GM08714 (cell line): ENCODE results near the gene ZG16B.

Experiments
- H3K4me3 ChIP-seq: fragments of 200-500 bp; sonication (Bioruptor generic); 2 replicates; pipeline ENCODE4 v1.5.1; 2014; ENCODE audit warnings: mild to moderate bottlenecking, low read length, inconsistent platforms
- ZNF274 ChIP-seq: IDR thresholded peaks from 2 replicates; pipeline ENCODE4 v1.6.1; 2012; ENCODE audit warnings: mild to moderate bottlenecking, low read depth, low read length

The ZG16B gene, protein sequence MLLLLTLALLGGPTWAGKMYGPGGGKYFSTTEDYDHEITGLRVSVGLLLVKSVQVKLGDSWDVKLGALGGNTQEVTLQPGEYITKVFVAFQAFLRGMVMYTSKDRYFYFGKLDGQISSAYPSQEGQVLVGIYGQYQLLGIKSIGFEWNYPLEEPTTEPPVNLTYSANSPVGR

DNA sequence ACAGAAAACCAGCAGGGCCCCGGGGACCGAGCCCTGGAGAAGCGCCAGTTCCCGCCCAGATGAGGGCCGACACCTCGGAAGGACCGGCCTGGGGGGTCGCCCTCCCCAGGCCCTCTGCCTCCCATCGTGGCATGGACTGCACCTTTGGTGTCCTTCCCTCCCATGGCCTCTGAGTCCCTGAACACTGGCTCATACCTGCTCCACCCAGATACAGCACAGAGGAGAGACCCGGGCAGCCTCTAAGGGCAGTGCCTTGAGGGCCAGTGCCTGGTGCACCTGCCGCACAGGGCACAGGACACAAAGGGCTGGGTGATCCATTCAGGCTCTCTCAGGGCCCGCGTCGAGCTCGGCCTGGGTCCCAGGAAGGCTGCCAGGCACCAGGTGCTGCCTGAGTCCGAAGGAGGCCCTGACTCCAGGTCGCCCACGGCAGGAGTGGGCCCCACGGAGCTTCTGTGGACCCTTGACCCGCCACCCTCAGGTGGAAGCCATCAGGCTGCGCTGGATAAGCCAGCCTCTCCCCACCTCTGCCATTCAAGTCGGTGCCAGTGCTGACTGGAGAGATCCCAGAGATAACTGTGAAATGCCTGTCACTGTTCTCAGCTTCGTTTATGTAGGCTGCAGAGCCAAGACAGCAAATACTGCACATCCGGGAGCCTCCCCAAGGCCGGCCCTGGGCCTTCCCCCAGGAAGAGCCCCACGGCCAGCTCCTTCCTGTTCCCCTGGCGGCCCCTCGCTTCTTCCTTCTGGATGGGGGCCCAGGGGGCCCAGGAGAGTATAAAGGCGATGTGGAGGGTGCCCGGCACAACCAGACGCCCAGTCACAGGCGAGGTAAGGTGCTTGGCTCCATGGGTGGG lies at the start of gene ZG16B:
Gene ZG16B, plus strand, starts transcription at position 803 of the 854 bp plus-strand sequence. CDS start 139 bp downstream, outside the sequence.
- H3K4me3 ChIP-seq: no peak within 1 kb of the TSS; the same call in 1 of the 2 replicates
- TF ChIP-seq ZNF274: no peak

DNA sequence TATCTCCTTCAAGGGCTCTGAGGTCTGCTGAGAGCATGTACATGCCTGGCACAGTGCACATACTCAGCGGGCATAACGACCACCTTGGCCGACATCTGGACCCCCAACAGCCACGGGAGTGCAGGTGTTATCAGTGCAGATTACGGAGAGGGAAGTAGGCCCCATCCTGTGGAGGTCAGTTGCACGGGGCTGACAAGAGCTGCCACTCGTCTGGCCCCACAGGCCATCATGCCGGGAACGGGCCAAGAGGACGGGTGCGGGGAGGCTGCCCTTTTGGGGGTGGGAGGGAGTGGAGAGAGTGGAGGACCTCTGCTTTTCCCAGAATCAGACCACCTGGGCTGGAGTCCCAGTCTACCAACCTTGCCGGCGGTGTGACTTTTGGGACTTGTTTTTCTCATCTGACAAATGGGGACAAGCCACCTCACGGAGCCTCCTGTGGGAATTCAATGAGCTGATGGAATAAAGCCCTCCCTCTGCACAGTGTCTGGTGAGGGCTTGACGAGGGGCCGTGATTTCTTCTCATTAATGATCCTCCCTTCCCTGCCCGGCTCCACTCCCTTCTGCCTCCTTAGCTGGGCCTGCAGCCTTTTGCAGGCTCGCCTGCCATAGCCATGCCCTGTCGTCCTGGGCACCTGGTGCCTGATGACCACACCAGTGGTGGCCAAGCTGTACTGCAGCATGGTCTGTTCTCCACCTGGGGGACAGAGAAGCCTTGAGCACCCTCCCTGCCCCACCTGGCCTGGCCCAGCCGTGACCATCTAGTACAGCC lies 47.3 kb upstream of the ZG16B start:
- no peak overlapping the region for H3K4me3 ChIP-seq
- TF ChIP-seq ZNF274: no peak

DNA sequence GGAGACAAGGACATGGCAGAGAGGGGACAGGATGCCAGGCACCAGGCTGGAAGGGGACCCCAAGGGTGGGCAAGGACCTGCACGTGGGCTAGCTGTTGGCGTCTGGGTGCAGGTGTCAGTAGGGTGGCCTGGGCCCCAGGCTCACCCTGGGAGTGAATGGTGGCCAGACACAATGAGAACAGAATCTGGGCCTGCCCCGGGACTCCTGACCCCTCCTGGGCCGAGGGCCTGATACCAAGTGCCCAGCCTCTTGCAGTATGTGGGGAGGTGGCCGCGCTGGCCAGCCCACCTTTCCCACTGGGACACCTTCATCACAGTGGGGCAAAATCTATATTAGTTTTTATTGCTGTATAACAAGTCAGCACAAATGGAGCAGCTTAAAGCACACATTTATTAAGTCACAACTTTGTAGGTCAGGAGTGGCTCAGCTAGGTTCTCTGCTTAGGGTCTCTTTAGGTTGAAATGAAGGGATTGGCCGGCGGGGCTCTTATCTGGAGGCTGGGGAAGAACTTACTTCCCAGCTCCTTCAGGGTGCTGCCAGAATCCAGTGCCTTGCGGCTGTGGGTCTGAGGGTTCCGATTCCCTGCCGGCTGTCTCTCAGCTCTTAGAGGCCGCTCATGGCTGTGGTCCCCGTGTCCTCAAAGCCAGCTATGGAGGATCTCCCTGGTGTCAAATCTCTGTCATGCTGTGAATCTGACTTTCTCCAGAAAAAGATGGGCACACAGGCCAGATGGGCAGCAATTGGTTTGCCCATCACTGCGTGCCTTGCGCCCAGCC lies 46.3 kb upstream of the ZG16B start:
- no peak for TF ChIP-seq ZNF274
- H3K4me3 ChIP-seq: no peak overlapping the region

DNA sequence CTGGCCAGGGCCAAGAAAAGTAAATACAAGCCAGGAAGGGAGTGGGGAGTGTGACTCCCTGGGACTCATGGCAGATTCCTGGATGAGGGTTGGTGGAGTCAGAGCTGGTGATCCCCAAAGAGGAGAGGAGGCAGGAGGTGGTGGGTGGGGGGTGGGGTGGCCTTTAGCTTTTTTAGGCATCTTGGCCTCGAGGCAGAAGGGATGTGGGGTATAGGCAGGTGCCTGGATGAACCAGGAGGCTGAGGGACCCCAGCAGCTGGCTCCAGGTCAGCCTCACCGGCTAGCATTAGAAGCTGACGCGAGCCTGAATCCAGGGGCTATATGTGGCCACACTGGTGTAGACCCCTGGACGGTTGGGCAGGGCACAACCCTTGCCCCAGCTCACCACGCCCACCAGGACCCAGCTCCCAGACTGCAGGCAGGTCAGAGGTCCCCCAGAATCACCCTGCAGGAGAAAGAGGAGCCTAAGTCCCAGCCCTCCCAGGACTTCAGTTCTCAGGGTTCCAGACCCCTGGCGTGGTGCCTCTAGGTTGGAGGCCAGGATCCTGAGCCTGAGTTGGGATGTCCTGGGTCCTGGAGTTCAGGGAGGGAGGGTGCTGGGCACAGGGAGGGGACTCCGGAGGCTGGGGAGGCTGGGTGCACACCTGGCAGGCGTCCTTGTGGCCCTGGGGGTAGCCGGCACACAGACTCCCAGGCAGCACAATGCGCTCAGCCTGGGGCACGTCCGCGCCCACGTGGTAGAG lies 45.6 kb upstream of the ZG16B start:
- no peak for TF ChIP-seq ZNF274
- no peak overlapping the region for H3K4me3 ChIP-seq

DNA sequence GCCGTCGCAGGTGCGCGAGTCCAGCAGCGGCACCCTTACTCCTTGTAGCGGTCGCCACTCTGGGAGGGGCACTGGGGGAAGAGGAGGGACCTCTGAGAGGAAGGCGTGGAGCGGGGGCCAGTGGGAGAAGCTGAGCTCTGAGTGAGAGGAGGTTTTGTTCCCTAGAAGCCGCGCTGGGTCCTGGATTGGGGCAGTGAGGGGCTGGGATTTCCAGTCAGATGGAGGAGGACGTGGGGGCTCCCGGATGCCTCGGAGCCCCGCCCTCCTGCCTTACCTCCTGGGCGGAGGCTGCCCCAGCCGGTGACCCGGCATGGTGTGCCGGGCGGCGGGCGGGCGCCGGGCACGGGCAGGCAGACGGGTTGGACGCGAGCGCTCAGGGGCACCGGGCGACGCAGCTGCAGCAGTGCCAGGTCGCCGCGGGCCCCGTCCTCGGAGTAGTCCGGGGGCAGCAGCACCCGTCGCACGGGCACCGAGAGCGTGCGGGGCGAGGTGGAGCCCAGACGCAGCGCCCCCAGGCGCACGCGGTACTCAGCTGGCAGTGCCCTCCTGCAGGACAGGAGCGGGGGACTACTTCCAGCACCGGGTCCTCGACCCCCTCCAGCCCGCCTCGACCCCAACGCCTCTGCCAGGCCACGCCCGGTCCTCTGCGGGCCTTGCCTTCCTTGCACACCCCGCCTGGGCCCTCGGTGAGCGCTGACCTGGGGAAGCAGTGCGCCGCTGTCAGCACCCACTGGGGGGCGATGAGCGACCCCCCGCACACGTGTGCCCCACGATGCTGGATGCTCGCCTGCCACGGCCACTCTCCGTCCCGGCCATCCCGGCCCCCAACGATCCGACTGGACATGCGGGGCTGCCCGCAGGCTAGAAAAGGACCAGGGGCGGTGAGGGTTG lies 44.8 kb upstream of the ZG16B start:
- H3K4me3 ChIP-seq: no peak overlapping the region
- no peak for TF ChIP-seq ZNF274

DNA sequence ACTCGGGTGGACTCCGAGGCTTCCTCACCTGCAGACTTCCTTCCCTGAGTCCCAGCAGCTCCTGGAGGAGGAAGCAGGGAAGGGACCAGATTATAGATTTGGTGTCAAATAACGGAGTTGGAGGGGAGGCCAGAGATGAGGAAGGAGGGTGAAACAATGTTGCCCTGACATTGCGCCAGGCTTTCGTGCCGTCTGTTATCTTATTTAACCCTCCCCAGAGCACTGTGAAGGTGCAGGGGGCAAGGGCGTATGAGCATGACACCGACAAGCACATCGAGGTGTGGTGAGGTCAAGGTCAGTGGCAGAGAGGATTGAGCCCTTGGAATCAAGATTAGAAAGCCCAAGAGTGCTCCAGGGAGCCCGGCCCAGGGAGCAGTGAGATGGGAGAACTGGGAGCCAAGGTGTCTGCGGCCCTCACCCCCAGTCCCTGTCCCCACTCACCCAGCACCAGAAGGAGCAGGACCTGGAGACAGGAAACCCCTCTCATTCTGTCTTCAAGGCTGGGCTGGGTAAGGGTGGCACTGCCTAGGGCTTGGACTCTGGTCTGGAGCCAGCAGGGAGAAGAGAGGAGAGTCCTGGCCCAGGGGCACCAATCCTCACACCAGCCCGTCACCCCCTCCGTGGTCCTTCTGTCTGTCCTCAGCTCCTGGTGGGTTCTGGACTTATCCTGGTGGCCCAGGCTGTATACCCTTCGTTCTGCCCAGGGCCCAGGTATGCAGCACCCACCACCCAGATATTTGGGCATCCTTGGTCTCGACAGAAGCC lies 43.9 kb upstream of the ZG16B start:
- no peak overlapping the region for H3K4me3 ChIP-seq
- TF ChIP-seq ZNF274: no peak

DNA sequence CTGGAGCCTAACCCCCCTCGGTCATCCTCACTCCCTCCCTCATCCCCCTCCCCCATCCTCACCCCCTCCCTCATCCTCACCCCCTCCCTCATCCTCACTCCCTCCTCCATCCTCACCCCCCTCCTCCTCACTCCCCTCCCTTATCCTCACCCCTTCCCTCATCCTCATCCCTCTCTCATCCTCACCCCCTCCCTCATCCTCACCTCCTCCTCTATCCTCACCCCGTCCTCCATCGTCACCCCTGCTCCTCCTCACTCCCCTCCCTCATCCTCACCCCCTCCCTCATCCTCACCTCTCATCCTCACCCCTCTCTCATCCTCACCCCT lies 43.3 kb upstream of the ZG16B start:
- no peak overlapping the region for H3K4me3 ChIP-seq
- no peak for TF ChIP-seq ZNF274

DNA sequence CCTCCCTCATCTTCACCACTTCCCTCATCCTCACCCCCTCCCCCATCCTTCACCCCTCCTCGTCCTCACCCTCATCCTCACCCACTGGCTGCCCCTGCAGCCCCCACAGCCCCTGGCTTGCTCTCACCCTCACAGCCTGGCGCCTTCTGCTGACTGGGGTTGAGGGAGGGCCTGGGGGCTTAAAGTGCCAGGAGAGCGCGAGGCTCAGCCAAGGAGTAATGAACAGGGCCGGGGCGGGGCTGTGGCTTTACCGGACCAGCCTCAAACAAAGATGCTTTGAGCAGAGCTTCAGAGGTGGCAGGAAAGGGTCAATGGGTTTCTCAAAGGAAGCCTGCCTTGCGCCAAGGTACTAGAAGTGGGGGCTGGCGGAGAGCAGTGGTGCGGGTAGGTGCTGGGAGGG lies 42.7 kb upstream of the ZG16B start, which contains the start of gene PRSS33:
Gene PRSS33, minus strand, starts transcription at position 155 of the 400 bp plus-strand sequence. CDS start 1,013 bp downstream, outside the sequence.
- H3K4me3 ChIP-seq: no peak within 1 kb of the TSS
- no peak for TF ChIP-seq ZNF274

DNA sequence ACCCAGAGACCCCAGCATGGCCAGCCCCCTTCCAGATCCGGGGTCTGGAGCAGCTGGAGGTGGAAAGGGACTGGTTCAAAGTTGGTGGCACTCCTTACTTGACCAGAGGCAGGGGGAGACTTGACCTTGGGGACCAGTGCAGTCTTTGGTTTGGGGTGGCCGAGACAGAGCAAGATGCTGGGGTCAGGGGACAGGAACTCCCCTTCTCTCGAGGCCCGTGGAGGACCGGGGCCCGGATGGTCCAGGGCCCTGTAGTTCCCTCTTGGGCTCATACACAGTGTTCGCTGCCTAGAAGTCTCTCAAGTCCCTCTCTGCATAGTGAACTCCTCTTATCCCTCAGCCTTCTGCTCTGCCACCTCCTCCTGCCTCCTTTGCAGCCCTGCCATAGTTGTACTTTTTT lies 42.1 kb upstream of the ZG16B start:
- no peak for TF ChIP-seq ZNF274
- no peak overlapping the region for H3K4me3 ChIP-seq

DNA sequence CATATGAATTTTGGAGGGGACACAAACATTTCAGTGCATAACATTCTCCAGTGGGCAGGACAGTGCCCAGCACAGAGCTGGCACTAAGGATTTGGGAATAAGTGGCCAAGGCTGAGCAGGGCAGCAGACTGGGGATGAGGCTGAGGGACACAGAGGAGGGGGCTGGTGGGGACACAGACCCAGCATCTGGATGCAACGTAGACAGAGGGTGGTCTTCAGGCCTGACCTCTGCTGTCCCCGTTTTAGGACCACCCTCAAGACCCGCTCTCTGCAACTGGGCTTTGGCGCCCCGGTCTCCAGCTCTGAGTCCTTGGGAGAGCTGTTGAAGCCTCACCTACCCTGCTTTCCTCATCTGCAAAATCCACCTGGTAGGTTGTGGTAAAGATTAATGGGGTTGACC lies 39.5 kb upstream of the ZG16B start:
- H3K4me3 ChIP-seq: no peak overlapping the region
- no peak for TF ChIP-seq ZNF274

DNA sequence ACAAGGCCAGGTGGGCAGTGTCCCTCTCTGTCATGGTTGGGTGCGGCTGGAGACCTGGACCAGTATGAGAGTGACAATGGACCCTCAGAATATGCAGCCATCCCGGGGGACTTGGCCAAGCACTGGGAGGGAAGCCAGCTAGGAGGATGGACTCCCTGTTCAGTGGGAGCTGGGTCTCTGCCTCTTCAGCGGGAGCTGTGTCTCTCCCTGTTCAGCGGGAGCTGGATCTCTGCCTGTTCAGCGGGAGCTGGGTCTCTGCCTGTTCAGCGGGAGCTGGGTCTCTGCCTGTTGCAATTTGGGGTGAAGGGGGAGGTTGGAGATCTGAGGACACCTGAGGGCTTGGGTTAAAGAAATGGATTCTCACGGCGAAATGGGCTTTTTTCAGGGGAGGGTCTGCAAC lies 38.9 kb upstream of the ZG16B start:
- no peak overlapping the region for H3K4me3 ChIP-seq
- no peak for TF ChIP-seq ZNF274

DNA sequence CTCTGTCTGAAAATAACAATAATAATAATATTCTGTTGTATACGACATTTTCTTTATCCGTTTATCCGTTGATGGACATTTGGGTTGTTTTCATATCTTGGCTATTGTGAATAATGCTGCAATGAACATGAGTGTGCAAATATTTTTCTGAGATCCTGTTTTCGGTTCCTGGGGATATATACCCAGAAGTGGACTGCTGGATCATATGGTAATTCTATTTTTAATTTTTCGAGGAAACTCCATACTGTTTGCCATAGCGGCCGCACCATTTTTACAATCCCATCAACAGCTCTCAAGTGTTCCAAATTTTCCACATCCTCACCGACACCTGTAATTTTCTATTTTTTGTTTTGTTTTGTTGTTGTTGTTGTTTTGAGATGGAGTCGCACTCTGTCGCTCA lies 37.2 kb upstream of the ZG16B start:
- no peak for TF ChIP-seq ZNF274

More for the DNA sequence above, 37.2 kb upstream of the ZG16B start:
- H3K4me3 ChIP-seq: no peak overlapping the region
